Measurements from ENCODE around the gene RAPGEF6. TPM values are rescaled to one million over a fixed set of nuclear protein-coding genes. Genes with fewer than 3 reads are reported as not detected.

The RAPGEF6 gene
- total and polyA plus RNA-seq, 8 donors = 18.2 to 23.7 (median 20.1) TPM

- no peak for DNase-seq
- no peak for ATAC-seq
- H3K9me3 ChIP-seq = peaks cover 0 to 6% of the 10 kb centered on the region in 2 donors
- peaks cover 0 to 16% of the 10 kb centered on the region in 2 donors for H3K4me1 ChIP-seq
- H3K27ac ChIP-seq = no peak overlapping the region
- intact Hi-C loops (cut with DNase I) = no loop called here
- no peak overlapping the region for H3K4me3 ChIP-seq
- TF ChIP-seq CTCF (IDR thresholded peaks at IDR 0.05) = no peak
- no peaks in the 10 kb centered on the region for H3K27me3 ChIP-seq
- H3K36me3 ChIP-seq = peaks cover 0 to 82% of the 10 kb centered on the region in 2 donors
Measured at GRCh38 chr5:131396630-131397273, 238.3 kb downstream of the RAPGEF6 start.

GRCh38 chr5:131396015-131396414 is 239.0 kb downstream of the RAPGEF6 start:
- peaks cover 0 to 87% of the 10 kb centered on the region in 2 donors for H3K36me3 ChIP-seq
- H3K9me3 ChIP-seq = no peaks in the 10 kb centered on the region
- TF ChIP-seq CTCF (IDR thresholded peaks at IDR 0.05) = no peak
- H3K27me3 ChIP-seq = no peaks in the 10 kb centered on the region
- no peak for DNase-seq
- H3K27ac ChIP-seq = no peak overlapping the region
- no peak overlapping the region for H3K4me3 ChIP-seq
- H3K4me1 ChIP-seq = peaks cover 0 to 16% of the 10 kb centered on the region in 2 donors
- ATAC-seq = no peak
- intact Hi-C loops (cut with DNase I) = no loop called here

- no peaks in the 10 kb centered on the region for H3K27me3 ChIP-seq
- peak overlapping the region; percentile 43 to 66 for H3K27ac ChIP-seq
- intact Hi-C loops (cut with DNase I) = no loop called here
- H3K9me3 ChIP-seq = no peaks in the 10 kb centered on the region
- peak in 1 of 4 donors; percentile 58 for DNase-seq
- ATAC-seq = peak; percentile 95
- TF ChIP-seq CTCF (IDR thresholded peaks at IDR 0.05) = no peak
- H3K4me3 ChIP-seq = no peak overlapping the region
- H3K36me3 ChIP-seq = peaks cover 0 to 92% of the 10 kb centered on the region in 2 donors
- peaks cover 0 to 16% of the 10 kb centered on the region in 2 donors for H3K4me1 ChIP-seq
Measured at GRCh38 chr5:131394128-131394527, 240.9 kb downstream of the RAPGEF6 start.

GRCh38 chr5:131393498-131393968 is 241.5 kb downstream of the RAPGEF6 start:
- intact Hi-C loops (cut with DNase I) = no loop called here
- Histone ChIP-seq H3K27ac (peak overlapping the region; percentile 43 to 66), H3K4me1 (peaks cover 0 to 16% of the 10 kb centered on the region in 2 donors), H3K27me3 (no peaks in the 10 kb centered on the region), H3K9me3 (no peaks in the 10 kb centered on the region), H3K36me3 (peaks cover 0 to 91% of the 10 kb centered on the region in 2 donors), H3K4me3 (no peak overlapping the region)
- peak; percentile 46 for ATAC-seq
- no peak for TF ChIP-seq CTCF (IDR thresholded peaks at IDR 0.05)
- no peak for DNase-seq

GRCh38 chr5:131392466-131393095 is 242.4 kb downstream of the RAPGEF6 start:
- H3K27ac ChIP-seq = no peak overlapping the region
- H3K4me1 ChIP-seq = peaks cover 0 to 16% of the 10 kb centered on the region in 2 donors
- intact Hi-C loops (cut with DNase I) = no loop called here
- TF ChIP-seq CTCF (IDR thresholded peaks at IDR 0.05) = no peak
- no peak for ATAC-seq
- H3K36me3 ChIP-seq = peaks cover 0 to 88% of the 10 kb centered on the region in 2 donors
- no peak overlapping the region for H3K4me3 ChIP-seq
- DNase-seq = no peak
- no peaks in the 10 kb centered on the region for H3K27me3 ChIP-seq
- H3K9me3 ChIP-seq = no peaks in the 10 kb centered on the region

Measured in left lung (tissue), 10 donors.